Panc1 (cell line): Measurements from ENCODE around the gene PET100. TPM values are rescaled to one million over a fixed set of nuclear protein-coding genes. Genes with fewer than 3 reads are reported as not detected.

ENCODE experiments used
- ATAC-seq: fragments of 200-7000 bp; cut with Tn5 transposase; 2 replicates; pipeline ENCODE4 v1.9.1; 2020; ENCODE audit warnings: mild to moderate bottlenecking, moderate library complexity
- BruUV-seq: library from RNA; stranded (reverse); fragments of 400-500 nt; replicated peaks from 2 replicates; lab custom pipeline; 2021; lab: Mats Ljungman, UMichigan
- CTCF ChIA-PET: fragments of 300-600 bp; sonication (Branson Sonifier 250); formaldehyde crosslinking; loops from one replicate; lab custom pipeline; 2022; ENCODE audit warnings: antibody characterized with exemption; lab: Charles Lee
- POLR2A ChIA-PET: fragments of 300-600 bp; sonication (Branson Sonifier 250); formaldehyde crosslinking; loops from one replicate; lab custom pipeline; 2022; ENCODE audit warnings: antibody characterized with exemption; lab: Charles Lee
- DNase-seq: peaks from one replicate; pipeline ENCODE4 v3.0.0-alpha.2; 2010; ENCODE audit warnings: low read depth, low spot score
- H3K27ac ChIP-seq: 2 replicates; pipeline ENCODE4 v1.5.1; 2011; ENCODE audit warnings: mild to moderate bottlenecking, low read length, inconsistent platforms
- H3K27me3 ChIP-seq: fragments of 200-500 bp; sonication (Bioruptor generic); 2 replicates; pipeline ENCODE4 v1.6.0; 2014; ENCODE audit warnings: low read length, inconsistent platforms; ENCODE audit not compliant: control insufficient read depth, insufficient read depth
- H3K36me3 ChIP-seq: fragments of 200-500 bp; sonication (Bioruptor generic); 2 replicates; pipeline ENCODE4 v1.5.1; 2014; ENCODE audit warnings: inconsistent platforms, mild to moderate bottlenecking, low read length, moderate library complexity; ENCODE audit not compliant: control insufficient read depth, insufficient read depth
- H3K4me1 ChIP-seq: 2 replicates; pipeline ENCODE4 v1.5.1; 2011; ENCODE audit warnings: inconsistent platforms, mild to moderate bottlenecking, low read length, moderate library complexity; ENCODE audit not compliant: control insufficient read depth, insufficient read depth
- H3K4me3 ChIP-seq, 2 experiments: 2 replicates each; pipeline ENCODE4 v1.5.1; 2011 to 2012; ENCODE audit warnings: low read depth in 2 of 2, low read length in 2 of 2, mild to moderate bottlenecking in 2 of 2, inconsistent platforms in 1 of 2, moderate library complexity in 1 of 2
- H3K9me3 ChIP-seq: fragments of 200-500 bp; sonication (Bioruptor generic); 2 replicates; pipeline ENCODE4 v1.5.1; 2014; ENCODE audit warnings: low read depth, mild to moderate bottlenecking, inconsistent platforms, low read length, moderate library complexity; ENCODE audit not compliant: control insufficient read depth, insufficient read depth
- POLR2AphosphoS5 ChIP-seq: IDR thresholded peaks from 2 replicates; pipeline ENCODE4 v1.6.1; 2012; ENCODE audit warnings: mild to moderate bottlenecking, low read depth, low read length, moderate library complexity
- SIN3A ChIP-seq: IDR thresholded peaks from 2 replicates; pipeline ENCODE4 v1.6.1; 2012; ENCODE audit warnings: low read depth, mild to moderate bottlenecking, low read length, moderate library complexity, borderline replicate concordance; ENCODE audit not compliant: insufficient read depth
- TCF7L2 ChIP-seq: IDR thresholded peaks from 2 replicates; pipeline ENCODE4 v1.6.1; 2011; ENCODE audit warnings: mild to moderate bottlenecking, low read depth, low read length, inconsistent platforms
- in situ Hi-C: cut with HindIII; loops from 2 replicates; pipeline ENCODE4 v1.10.0; 2016; ENCODE audit warnings: low sequenced_read_pairs, low pct_unique_long_range_greater_than_20kb
- intact Hi-C: fragments of 100-400 bp; cut with micrococcal nuclease; formaldehyde crosslinking; loops from one replicate; pipeline ENCODE4 v1.10.0; 2022; ENCODE audit not compliant: unreplicated experiment
- total RNA-seq: library from RNA; stranded (reverse); gene quantifications from one replicate; pipeline ENCODE4 v1.2.1, GENCODE V29; 2021; ENCODE audit not compliant: unreplicated experiment
- TF ChIP-seq, protein P1 (sequence below), 2 experiments: IDR thresholded peaks; 2 replicates each; pipeline ENCODE4 v1.6.1; 2011 to 2012; ENCODE audit warnings: low read depth in 2 of 2, control low read depth in 1 of 2, low read length in 1 of 2, mild to moderate bottlenecking in 1 of 2, moderate library complexity in 1 of 2; ENCODE audit not compliant: insufficient read depth in 1 of 2
- TF ChIP-seq, protein P2 (sequence below): fragments of 450-650 bp; IDR thresholded peaks from 2 replicates; pipeline ENCODE4 v1.5.1; 2017; ENCODE audit warnings: mild to moderate bottlenecking

The PET100 gene
- total RNA-seq, 1 experiment from 2014 or later, result 109 TPM

DNA sequence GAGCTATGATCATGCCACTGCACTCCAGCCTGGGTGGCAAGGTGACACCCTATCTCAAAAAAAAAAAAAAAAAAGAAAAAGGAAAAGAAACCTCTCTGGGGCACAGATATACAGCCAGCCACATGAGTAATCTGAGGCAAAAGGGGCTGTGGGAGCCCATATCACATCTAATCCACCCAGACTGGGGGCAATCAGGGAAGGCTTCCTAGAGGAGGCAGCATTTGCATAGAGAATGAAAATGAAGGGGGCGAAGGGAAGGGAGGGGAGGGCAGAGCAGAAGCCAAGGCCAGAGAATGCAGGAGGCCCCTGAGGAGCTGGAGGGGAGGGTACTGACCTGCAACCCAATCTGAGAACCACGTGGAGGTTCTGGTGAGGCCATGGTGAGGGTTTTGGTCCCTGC, 20.6 kb downstream of the PET100 start:
- H3K4me1 ChIP-seq, result no peaks in the 10 kb centered on the region
- no peak overlapping the region for H3K4me3 ChIP-seq
- ChIA-PET POLR2A (no interaction called here), CTCF (no interaction called here)
- BruUV-seq, result no TSS peak
- H3K9me3 ChIP-seq, result no peaks in the 10 kb centered on the region
- TF ChIP-seq POLR2AphosphoS5 (no peak), SIN3A (no peak), TCF7L2 (no peak)
- TF ChIP-seq, protein P1, sequence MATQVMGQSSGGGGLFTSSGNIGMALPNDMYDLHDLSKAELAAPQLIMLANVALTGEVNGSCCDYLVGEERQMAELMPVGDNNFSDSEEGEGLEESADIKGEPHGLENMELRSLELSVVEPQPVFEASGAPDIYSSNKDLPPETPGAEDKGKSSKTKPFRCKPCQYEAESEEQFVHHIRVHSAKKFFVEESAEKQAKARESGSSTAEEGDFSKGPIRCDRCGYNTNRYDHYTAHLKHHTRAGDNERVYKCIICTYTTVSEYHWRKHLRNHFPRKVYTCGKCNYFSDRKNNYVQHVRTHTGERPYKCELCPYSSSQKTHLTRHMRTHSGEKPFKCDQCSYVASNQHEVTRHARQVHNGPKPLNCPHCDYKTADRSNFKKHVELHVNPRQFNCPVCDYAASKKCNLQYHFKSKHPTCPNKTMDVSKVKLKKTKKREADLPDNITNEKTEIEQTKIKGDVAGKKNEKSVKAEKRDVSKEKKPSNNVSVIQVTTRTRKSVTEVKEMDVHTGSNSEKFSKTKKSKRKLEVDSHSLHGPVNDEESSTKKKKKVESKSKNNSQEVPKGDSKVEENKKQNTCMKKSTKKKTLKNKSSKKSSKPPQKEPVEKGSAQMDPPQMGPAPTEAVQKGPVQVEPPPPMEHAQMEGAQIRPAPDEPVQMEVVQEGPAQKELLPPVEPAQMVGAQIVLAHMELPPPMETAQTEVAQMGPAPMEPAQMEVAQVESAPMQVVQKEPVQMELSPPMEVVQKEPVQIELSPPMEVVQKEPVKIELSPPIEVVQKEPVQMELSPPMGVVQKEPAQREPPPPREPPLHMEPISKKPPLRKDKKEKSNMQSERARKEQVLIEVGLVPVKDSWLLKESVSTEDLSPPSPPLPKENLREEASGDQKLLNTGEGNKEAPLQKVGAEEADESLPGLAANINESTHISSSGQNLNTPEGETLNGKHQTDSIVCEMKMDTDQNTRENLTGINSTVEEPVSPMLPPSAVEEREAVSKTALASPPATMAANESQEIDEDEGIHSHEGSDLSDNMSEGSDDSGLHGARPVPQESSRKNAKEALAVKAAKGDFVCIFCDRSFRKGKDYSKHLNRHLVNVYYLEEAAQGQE (IDR thresholded peaks at IDR 0.05; ENCODE audit: insufficient read depth in 1 of 2, low read depth in 2 of 2, low read length in 1 of 2), result no peak
- TF ChIP-seq, protein P2, sequence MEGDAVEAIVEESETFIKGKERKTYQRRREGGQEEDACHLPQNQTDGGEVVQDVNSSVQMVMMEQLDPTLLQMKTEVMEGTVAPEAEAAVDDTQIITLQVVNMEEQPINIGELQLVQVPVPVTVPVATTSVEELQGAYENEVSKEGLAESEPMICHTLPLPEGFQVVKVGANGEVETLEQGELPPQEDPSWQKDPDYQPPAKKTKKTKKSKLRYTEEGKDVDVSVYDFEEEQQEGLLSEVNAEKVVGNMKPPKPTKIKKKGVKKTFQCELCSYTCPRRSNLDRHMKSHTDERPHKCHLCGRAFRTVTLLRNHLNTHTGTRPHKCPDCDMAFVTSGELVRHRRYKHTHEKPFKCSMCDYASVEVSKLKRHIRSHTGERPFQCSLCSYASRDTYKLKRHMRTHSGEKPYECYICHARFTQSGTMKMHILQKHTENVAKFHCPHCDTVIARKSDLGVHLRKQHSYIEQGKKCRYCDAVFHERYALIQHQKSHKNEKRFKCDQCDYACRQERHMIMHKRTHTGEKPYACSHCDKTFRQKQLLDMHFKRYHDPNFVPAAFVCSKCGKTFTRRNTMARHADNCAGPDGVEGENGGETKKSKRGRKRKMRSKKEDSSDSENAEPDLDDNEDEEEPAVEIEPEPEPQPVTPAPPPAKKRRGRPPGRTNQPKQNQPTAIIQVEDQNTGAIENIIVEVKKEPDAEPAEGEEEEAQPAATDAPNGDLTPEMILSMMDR, result no peak
- in situ Hi-C loops, result no loop called here
- intact Hi-C loops, result no loop called here
- ATAC-seq, result no peak
- no peak for DNase-seq
- H3K27ac ChIP-seq, result no peak overlapping the region
- no peaks in the 10 kb centered on the region for H3K27me3 ChIP-seq
- H3K36me3 ChIP-seq, result no peaks in the 10 kb centered on the region

- H3K4me3 ChIP-seq, result peak overlapping the region; percentile 25 to 58
- POLR2A ChIA-PET, result no interaction called here
- in situ Hi-C loops, result no loop called here
- no peaks in the 10 kb centered on the region for H3K27me3 ChIP-seq
- intact Hi-C loops, result no loop called here
- BruUV-seq, result no TSS peak
- peak; percentile 100 for TF ChIP-seq TCF7L2
- TF ChIP-seq, protein P1 (IDR thresholded peaks at IDR 0.05; ENCODE audit: insufficient read depth in 1 of 2, low read depth in 2 of 2, low read length in 1 of 2), result no peak
- TF ChIP-seq, protein P2, result peak; percentile 94
- H3K9me3 ChIP-seq, result no peaks in the 10 kb centered on the region
- ATAC-seq (peak; percentile 70), DNase-seq (peak; percentile 70)
- CTCF ChIA-PET, result interaction anchor here (0.6 to 0.7 kb wide), 2 partner anchors 39 to 428 kb away, joined by 3 to 12 read pairs; no protein-coding TSS in a partner anchor
- peak overlapping the region; percentile 39; the same call in 1 of the 2 replicates for H3K27ac ChIP-seq
- no peaks in the 10 kb centered on the region for H3K36me3 ChIP-seq
- no peaks in the 10 kb centered on the region for H3K4me1 ChIP-seq
These were observed 22.6 kb downstream of the PET100 start for GRCh38 chr19:7652061-7652641.
